C4-2B (cell line): ENCODE data around the gene HPCAL1.

Experiments used
- ZFX ChIP-seq: fragments of 450-650 bp; IDR thresholded peaks from 2 replicates; pipeline ENCODE4 v1.6.1; 2017
- TF ChIP-seq, protein P1 (sequence below): fragments of 450-650 bp; conservative IDR thresholded peaks from 2 replicates; pipeline ENCODE4 v1.5.1; 2017; ENCODE audit warnings: mild to moderate bottlenecking

- TF ChIP-seq, protein P1, sequence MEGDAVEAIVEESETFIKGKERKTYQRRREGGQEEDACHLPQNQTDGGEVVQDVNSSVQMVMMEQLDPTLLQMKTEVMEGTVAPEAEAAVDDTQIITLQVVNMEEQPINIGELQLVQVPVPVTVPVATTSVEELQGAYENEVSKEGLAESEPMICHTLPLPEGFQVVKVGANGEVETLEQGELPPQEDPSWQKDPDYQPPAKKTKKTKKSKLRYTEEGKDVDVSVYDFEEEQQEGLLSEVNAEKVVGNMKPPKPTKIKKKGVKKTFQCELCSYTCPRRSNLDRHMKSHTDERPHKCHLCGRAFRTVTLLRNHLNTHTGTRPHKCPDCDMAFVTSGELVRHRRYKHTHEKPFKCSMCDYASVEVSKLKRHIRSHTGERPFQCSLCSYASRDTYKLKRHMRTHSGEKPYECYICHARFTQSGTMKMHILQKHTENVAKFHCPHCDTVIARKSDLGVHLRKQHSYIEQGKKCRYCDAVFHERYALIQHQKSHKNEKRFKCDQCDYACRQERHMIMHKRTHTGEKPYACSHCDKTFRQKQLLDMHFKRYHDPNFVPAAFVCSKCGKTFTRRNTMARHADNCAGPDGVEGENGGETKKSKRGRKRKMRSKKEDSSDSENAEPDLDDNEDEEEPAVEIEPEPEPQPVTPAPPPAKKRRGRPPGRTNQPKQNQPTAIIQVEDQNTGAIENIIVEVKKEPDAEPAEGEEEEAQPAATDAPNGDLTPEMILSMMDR: no peak
- TF ChIP-seq ZFX: no peak
These were observed 82.8 kb downstream of the HPCAL1 start for GRCh38 chr2:10385501-10385900.
